H1 (cell line): ENCODE data around the gene NSUN6. TPM values are rescaled to one million over a fixed set of nuclear protein-coding genes. Genes with fewer than 3 reads are reported as not detected.

Experiments used
- CTCF ChIA-PET: fragments of 300-600 bp; sonication (Branson Sonifier 250); formaldehyde crosslinking; loops from one replicate; lab custom pipeline; 2021; ENCODE audit not compliant: partially characterized antibody; lab: Charles Lee
- POLR2A ChIA-PET: fragments of 300-600 bp; sonication (Branson Sonifier 250); formaldehyde crosslinking; loops from one replicate; lab custom pipeline; 2021; ENCODE audit warnings: inconsistent platforms; ENCODE audit not compliant: partially characterized antibody; lab: Charles Lee
- DNase-seq, 2 experiments: peaks; one replicate each; pipeline versions ENCODE4 v3.0.0 to v3.0.0-alpha.2; 2010 to 2022; ENCODE audit warnings: low spot score in 2 of 2, low read depth in 1 of 2, mixed read lengths in 1 of 2
- FAIRE-seq: peaks from 2 replicates; lab custom pipeline; 2011; peaks lifted over from hg19 to GRCh38; lab: Jason Lieb, UNC
- H2AFZ ChIP-seq: 2 replicates; pipeline ENCODE4 v1.8.1; 2012; ENCODE audit warnings: low read length, inconsistent platforms
- H2AK5ac ChIP-seq: 2 replicates; pipeline ENCODE4 v1.6.1; 2013; ENCODE audit warnings: low read depth, low read length
- H2BK120ac ChIP-seq: replicated peaks from 2 replicates; pipeline ENCODE3; 2013; ENCODE audit warnings: low read depth, low read length, inconsistent platforms
- H2BK12ac ChIP-seq: 2 replicates; pipeline ENCODE4 v1.6.1; 2013; ENCODE audit warnings: low read depth, low read length
- H2BK15ac ChIP-seq: 2 replicates; pipeline ENCODE4 v1.6.1; 2013; ENCODE audit warnings: low read length
- H2BK20ac ChIP-seq: 2 replicates; pipeline ENCODE4 v1.6.1; 2013; ENCODE audit warnings: low read length
- H2BK5ac ChIP-seq: 2 replicates; pipeline ENCODE4 v1.6.1; 2013; ENCODE audit warnings: low read depth, low read length
- H3K14ac ChIP-seq: 2 replicates; pipeline ENCODE4 v1.6.1; 2013; ENCODE audit warnings: inconsistent platforms; ENCODE audit not compliant: insufficient read length
- H3K18ac ChIP-seq: 2 replicates; pipeline ENCODE4 v1.6.1; 2013; ENCODE audit warnings: low read length; ENCODE audit errors: extremely low read depth
- H3K23ac ChIP-seq: 2 replicates; pipeline ENCODE4 v1.6.1; 2013; ENCODE audit warnings: inconsistent platforms; ENCODE audit not compliant: insufficient read length
- H3K23me2 ChIP-seq: 2 replicates; pipeline ENCODE4 v1.6.1; 2013; ENCODE audit warnings: low read depth, low read length
- H3K27ac ChIP-seq: 2 replicates; pipeline ENCODE4 v1.6.1; 2011; ENCODE audit warnings: low read depth, low read length, inconsistent platforms
- H3K27me3 ChIP-seq, 4 experiments: replicated peaks in 1 of 4; 1 replicate in 1 of 4; 2 replicates in 3 of 4; pipeline versions ENCODE4 v1.6.1 to v1.8.1; 2011 to 2013; ENCODE audit warnings: low read length in 3 of 4, mild to moderate bottlenecking in 3 of 4, inconsistent platforms in 2 of 4, mixed read lengths in 2 of 4, moderate library complexity in 1 of 4; ENCODE audit not compliant: control insufficient read depth in 3 of 4, insufficient read depth in 3 of 4; ENCODE audit errors: extremely low read depth in 1 of 4
- H3K36me3 ChIP-seq, 4 experiments: 2 replicates each; pipeline versions ENCODE4 v1.6.1 to v1.8.1; 2011 to 2013; ENCODE audit warnings: mild to moderate bottlenecking in 4 of 4, low read length in 3 of 4, moderate library complexity in 2 of 4, control low read depth in 1 of 4, inconsistent platforms in 1 of 4; ENCODE audit not compliant: insufficient read depth in 4 of 4, control insufficient read depth in 2 of 4
- H3K4ac ChIP-seq: replicated peaks from 2 replicates; pipeline ENCODE3; 2013; ENCODE audit warnings: low read length, low read depth, mixed read lengths, inconsistent platforms; ENCODE audit not compliant: insufficient read length
- H3K4me1 ChIP-seq, 4 experiments: replicated peaks in 1 of 4; 1 replicate in 1 of 4; 2 replicates in 3 of 4; pipeline versions ENCODE4 v1.6.1 to v1.8.1; 2011 to 2013; ENCODE audit warnings: low read length in 3 of 4, inconsistent platforms in 2 of 4, mixed read lengths in 1 of 4; ENCODE audit not compliant: insufficient read depth in 4 of 4, control insufficient read depth in 3 of 4
- H3K4me2 ChIP-seq, 2 experiments: 2 replicates each; pipeline versions ENCODE4 v1.6.1 to v1.8.1; 2011 to 2013; ENCODE audit warnings: low read depth in 2 of 2, low read length in 2 of 2, control low read depth in 1 of 2, inconsistent platforms in 1 of 2, mild to moderate bottlenecking in 1 of 2; ENCODE audit not compliant: insufficient read depth in 1 of 2
- H3K4me3 ChIP-seq, 4 experiments: fragments of 200-600, 300-600 bp in 1 of 4; sonication (generic), shearing (Covaris generic), sonication (Bioruptor Twin) in 1 of 4; 2 replicates each; pipeline versions ENCODE4 v1.5.1 to v1.8.1; 2011 to 2016; ENCODE audit warnings: low read length in 4 of 4, low read depth in 3 of 4, control low read depth in 2 of 4, inconsistent platforms in 2 of 4, mild to moderate bottlenecking in 2 of 4, mixed read lengths in 1 of 4, moderate library complexity in 1 of 4; ENCODE audit not compliant: insufficient read depth in 2 of 4; ENCODE audit errors: extremely low read depth in 1 of 4
- H3K56ac ChIP-seq: replicated peaks from 2 replicates; pipeline ENCODE3; 2013; ENCODE audit warnings: low read depth, mild to moderate bottlenecking, mixed read lengths, low read length, inconsistent platforms; ENCODE audit not compliant: insufficient read length
- H3K79me1 ChIP-seq: 2 replicates; pipeline ENCODE4 v1.6.1; 2013; ENCODE audit warnings: low read depth, low read length, control low read depth
- H3K79me2 ChIP-seq, 2 experiments: 2 replicates each; pipeline versions ENCODE4 v1.6.1 to v1.8.1; 2012 to 2013; ENCODE audit warnings: low read length in 2 of 2, mild to moderate bottlenecking in 2 of 2, inconsistent platforms in 1 of 2; ENCODE audit not compliant: insufficient read depth in 2 of 2, control insufficient read depth in 1 of 2
- H3K9ac ChIP-seq, 4 experiments: replicated peaks in 1 of 4; 1 replicate in 1 of 4; 2 replicates in 3 of 4; pipeline versions ENCODE4 v1.6.1 to v1.8.1; 2011 to 2013; ENCODE audit warnings: low read depth in 3 of 4, low read length in 3 of 4, control low read depth in 2 of 4, mild to moderate bottlenecking in 2 of 4, moderate library complexity in 2 of 4, inconsistent platforms in 1 of 4; ENCODE audit errors: extremely low read depth in 1 of 4
- H3K9me3 ChIP-seq, 2 experiments: 2 replicates each; pipeline versions ENCODE4 v1.6.1 to v1.8.1; 2012 to 2013; ENCODE audit warnings: mild to moderate bottlenecking in 2 of 2, moderate library complexity in 2 of 2, control low read depth in 1 of 2, inconsistent platforms in 1 of 2, low read depth in 1 of 2, low read length in 1 of 2, mixed read lengths in 1 of 2; ENCODE audit not compliant: insufficient read depth in 2 of 2
- H4K20me1 ChIP-seq, 2 experiments: replicated peaks in 1 of 2; 2 replicates each; pipeline versions ENCODE3 to v1.8.1; 2011 to 2013; ENCODE audit warnings: inconsistent platforms in 2 of 2, low read length in 2 of 2, mild to moderate bottlenecking in 1 of 2; ENCODE audit not compliant: insufficient read depth in 2 of 2, control insufficient read depth in 1 of 2
- H4K5ac ChIP-seq: 2 replicates; pipeline ENCODE4 v1.6.1; 2013; ENCODE audit warnings: low read length, low read depth, mixed read lengths, inconsistent platforms; ENCODE audit not compliant: insufficient read length
- H4K8ac ChIP-seq: 2 replicates; pipeline ENCODE4 v1.8.0; 2013; ENCODE audit warnings: mild to moderate bottlenecking, moderate library complexity, low read length, inconsistent platforms; ENCODE audit not compliant: insufficient read depth; ENCODE audit errors: extremely low read depth
- H4K91ac ChIP-seq: replicated peaks from 2 replicates; pipeline ENCODE3; 2013; ENCODE audit warnings: low read length, mixed read lengths, inconsistent platforms; ENCODE audit not compliant: insufficient read length
- ASH2L ChIP-seq: fragments of 200-600, 300-600 bp; sonication (generic); IDR thresholded peaks from one replicate; pipeline ENCODE4 v1.7.1; 2017; ENCODE audit warnings: low read length
- ATF2 ChIP-seq: IDR thresholded peaks from 2 replicates; pipeline ENCODE4 v1.6.1; 2012; ENCODE audit warnings: low read length, inconsistent platforms
- BCL11A ChIP-seq, 2 experiments: IDR thresholded peaks; one replicate each; pipeline ENCODE4 v1.6.1; 2011; ENCODE audit warnings: low read depth in 2 of 2, low read length in 2 of 2, mild to moderate bottlenecking in 2 of 2
- JUN ChIP-seq: IDR thresholded peaks from 2 replicates; pipeline ENCODE4 v1.6.1; 2011; ENCODE audit warnings: low read depth, mild to moderate bottlenecking, improper control_type of control experiment, low read length
- NANOG ChIP-seq: IDR thresholded peaks from 2 replicates; pipeline ENCODE4 v1.6.1; 2011; ENCODE audit warnings: low read length, low read depth, mild to moderate bottlenecking, inconsistent platforms; ENCODE audit not compliant: insufficient read depth, poor library complexity, severe bottlenecking
- PHF8 ChIP-seq: fragments of 200-600 bp; sonication (generic); conservative IDR thresholded peaks from 2 replicates; pipeline ENCODE4 v1.7.1; 2012; ENCODE audit warnings: low read depth, mild to moderate bottlenecking, inconsistent platforms, low read length, moderate library complexity
- SIRT6 ChIP-seq: IDR thresholded peaks from one replicate; pipeline ENCODE4 v1.7.1; 2012; ENCODE audit warnings: low read length, inconsistent platforms
- TAF7 ChIP-seq: optimal IDR thresholded peaks from 2 replicates; pipeline ENCODE3; 2011; ENCODE audit warnings: low read depth, mild to moderate bottlenecking, inconsistent platforms, low read length, moderate library complexity, borderline replicate concordance
- TEAD4 ChIP-seq: IDR thresholded peaks from 2 replicates; pipeline ENCODE4 v1.6.1; 2012; ENCODE audit warnings: low read depth, low read length, inconsistent platforms, mixed read lengths
- USF2 ChIP-seq: IDR thresholded peaks from 2 replicates; pipeline ENCODE4 v1.6.1; 2011; ENCODE audit warnings: low read length, improper control_type of control experiment
- YY1 ChIP-seq: IDR thresholded peaks from 2 replicates; pipeline ENCODE4 v1.6.1; 2011; ENCODE audit warnings: low read depth, mild to moderate bottlenecking, low read length
- WGBS, 2 experiments: shearing (Covaris generic) in 1 of 2; methylation state at CpG; one replicate each; pipeline versions ENCODE4 v1.1.6 to v1.1.7; 2013 to 2015; ENCODE audit warnings: low lambda C conversion rate in 2 of 2, mixed read lengths in 2 of 2, inconsistent platforms in 1 of 2, low coverage in 1 of 2, missing lambda C conversion rate in 1 of 2; ENCODE audit not compliant: insufficient replicate concordance in 2 of 2, insufficient coverage in 1 of 2, insufficient read length in 1 of 2; ENCODE audit errors: extremely low coverage in 1 of 2, missing lambda C conversion rate in 1 of 2; 5-methylcytosine and 5-hydroxymethylcytosine counted together
- polyA plus RNA-seq, 7 experiments: library from polyadenylated mRNA; depleted of rRNA in 3 of 7; stranded (reverse) in 5 of 7; unstranded in 2 of 7; fragments of >200 nt in 5 of 7; fragments of 200-250 nt in 2 of 7; gene quantifications; 1 replicate in 5 of 7; 2 replicates in 1 of 7; 4 replicates in 1 of 7; pipeline versions ENCODE4 v1.2.1 to v1.2.3, GENCODE V29; 2011 to 2013; ENCODE audit warnings: missing spikeins in 2 of 7, mixed read lengths in 2 of 7
- total RNA-seq: library from RNA; stranded (reverse); fragmentation: NEBNext Ultra II Directional; extraction: Animal tissue kit (Norgen Biotek cat#: 25700); gene quantifications from 2 replicates; pipeline ENCODE4 v1.2.1, GENCODE V29; 2021

NSUN6 gene
- total and polyA plus RNA-seq, 2 of the 8 experiments (the other 6 are each of a cell fraction or from before 2014, with no cell fraction given) = 5.9 to 14.4 TPM

DNA sequence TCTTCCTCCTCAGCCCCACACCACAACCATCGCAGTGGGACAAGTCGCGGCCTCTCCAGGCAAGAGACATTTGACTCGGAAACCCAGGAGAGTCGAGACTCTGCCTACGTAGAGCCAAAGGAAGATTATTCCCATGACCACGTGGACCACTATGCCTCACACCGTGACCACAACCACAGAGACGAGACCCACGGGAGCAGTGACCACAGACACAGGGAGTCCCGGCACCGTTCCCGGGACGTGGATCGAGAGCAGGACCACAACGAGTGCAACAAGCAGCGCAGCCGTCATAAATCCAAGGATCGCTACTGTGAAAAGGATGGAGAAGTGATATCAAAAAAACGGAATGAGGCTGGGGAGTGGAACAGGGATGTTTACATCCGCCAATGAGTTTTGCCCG is 112.1 kb downstream of the NSUN6 start:
- ChIA-PET CTCF (no interaction called here), POLR2A (no interaction called here)
- Histone ChIP-seq H2BK15ac (no peak overlapping the region), H4K8ac (no peak overlapping the region), H3K23ac (no peak overlapping the region), H3K27ac (no peak overlapping the region), H3K9me3 (no peaks in the 10 kb centered on the region), H3K18ac (no peak overlapping the region), H2BK120ac (no peak overlapping the region), H3K36me3 (peaks cover 0 to 19% (median 7%) of the 10 kb centered on the region in 4 experiments; a peak in 6 of 8 replicates), H3K14ac (no peak overlapping the region), H2AK5ac (no peak overlapping the region), H3K79me2 (no peaks in the 10 kb centered on the region), H4K20me1 (peaks cover 0 to 2% of the 10 kb centered on the region in 2 experiments), H2BK20ac (no peak overlapping the region), H3K4me2 (no peak overlapping the region), H3K79me1 (no peaks in the 10 kb centered on the region), H3K4me1 (no peaks in the 10 kb centered on the region), H3K23me2 (no peaks in the 10 kb centered on the region), H2AFZ (no peak overlapping the region), H3K4me3 (no peak overlapping the region), H4K5ac (no peak overlapping the region), H3K56ac (no peak overlapping the region), H3K4ac (no peak overlapping the region), H3K27me3 (no peaks in the 10 kb centered on the region), H4K91ac (no peak overlapping the region), H2BK5ac (no peak overlapping the region), H3K9ac (no peak overlapping the region), H2BK12ac (no peak overlapping the region)
- no peak for FAIRE-seq
- no peak for DNase-seq
- no peak for TF ChIP-seq JUN
- TF ChIP-seq YY1 = no peak
- TF ChIP-seq TEAD4 = no peak
- no peak for TF ChIP-seq USF2
- no peak for TF ChIP-seq TAF7
- no peak for TF ChIP-seq ATF2
- no peak for TF ChIP-seq ASH2L
- no peak for TF ChIP-seq PHF8
- TF ChIP-seq BCL11A (IDR thresholded peaks at IDR 0.05; ENCODE audit: low read depth in 2 of 2, low read length in 2 of 2) = no peak
- TF ChIP-seq NANOG = no peak
- TF ChIP-seq SIRT6 = no peak
- WGBS, 2 experiments = 99% methylated on average over 20 of the region's 22 CpGs; no CpG with 5 or more reads in 1 of the 2 experiments
